Uterus (tissue), 4 donors: ENCODE data around the gene HDAC4. TPM values are rescaled to one million over a fixed set of nuclear protein-coding genes. Genes with fewer than 3 reads are reported as not detected.
A peak's percentile ranks its signal among the peaks of the same experiment; 100 is the strongest.

Experiments used
- DNase-seq, 2 donors: peaks; one replicate each; pipeline ENCODE4 v3.0.0-alpha.2; 2019 to 2020
- H3K27ac ChIP-seq, 2 donors: fragments of 200-600 bp; sonication (generic); 1 replicate in 1 of 2; 2 replicates in 1 of 2; pipeline ENCODE4 v1.5.1; 2016 to 2018
- H3K27me3 ChIP-seq, 2 donors: fragments of 200-600 bp; sonication (generic); one replicate each; pipeline ENCODE4 v1.5.1; 2018 to 2019; ENCODE audit warnings: control low read depth in 1 of 2
- H3K36me3 ChIP-seq, 2 donors: fragments of 200-600 bp; sonication (generic); one replicate each; pipeline ENCODE4 v1.5.1; 2019; ENCODE audit warnings: control low read depth in 1 of 2
- H3K4me1 ChIP-seq, 2 donors: fragments of 200-600 bp; sonication (generic); one replicate each; pipeline ENCODE4 v1.5.1; 2018 to 2019; ENCODE audit warnings: control low read depth in 1 of 2
- H3K4me3 ChIP-seq, 2 donors: fragments of 200-600 bp; sonication (generic); 1 replicate in 1 of 2; 2 replicates in 1 of 2; pipeline ENCODE4 v1.5.1; 2018 to 2019; ENCODE audit warnings: mild to moderate bottlenecking in 1 of 2
- H3K9me3 ChIP-seq, 2 donors: fragments of 200-600 bp; sonication (generic); one replicate each; pipeline ENCODE4 v1.5.1; 2019; ENCODE audit warnings: control low read depth in 1 of 2
- POLR2A ChIP-seq, 2 donors: fragments of 450-650 bp; IDR thresholded peaks; one replicate each; pipeline ENCODE4 v1.6.1; 2016; ENCODE audit warnings: antibody characterized with exemption in 2 of 2, mild to moderate bottlenecking in 1 of 2, moderate library complexity in 1 of 2
- intact Hi-C: fragments of 100-400 bp; cut with DNase I; formaldehyde crosslinking; loops from one replicate; pipeline ENCODE4 v1.15.1; 2023; ENCODE audit warnings: low total_unique reads
- total RNA-seq, 4 donors: library from RNA; depleted of rRNA in 3 of 4; stranded (reverse); fragments of >200 nt in 3 of 4; gene quantifications; one replicate each; pipeline versions ENCODE4 v1.1.0 to v1.2.4, GENCODE V29; 2014 to 2023
- TF ChIP-seq, protein P1 (sequence below), 4 experiments: fragments of 200-600 bp in 2 of 4; fragments of 450-650 bp in 2 of 4; sonication (generic) in 2 of 4; IDR thresholded peaks; one replicate each; pipeline ENCODE4 v1.5.1; 2016 to 2019; ENCODE audit warnings: antibody characterized with exemption in 4 of 4, mild to moderate bottlenecking in 2 of 4, moderate library complexity in 1 of 4
- donor health status: DM: yes; HTN: yes; CAD: no.

HDAC4 gene
- total RNA-seq, 4 donors from 2014 or later: 42.1 to 91.5 (median 73.4) TPM

DNA sequence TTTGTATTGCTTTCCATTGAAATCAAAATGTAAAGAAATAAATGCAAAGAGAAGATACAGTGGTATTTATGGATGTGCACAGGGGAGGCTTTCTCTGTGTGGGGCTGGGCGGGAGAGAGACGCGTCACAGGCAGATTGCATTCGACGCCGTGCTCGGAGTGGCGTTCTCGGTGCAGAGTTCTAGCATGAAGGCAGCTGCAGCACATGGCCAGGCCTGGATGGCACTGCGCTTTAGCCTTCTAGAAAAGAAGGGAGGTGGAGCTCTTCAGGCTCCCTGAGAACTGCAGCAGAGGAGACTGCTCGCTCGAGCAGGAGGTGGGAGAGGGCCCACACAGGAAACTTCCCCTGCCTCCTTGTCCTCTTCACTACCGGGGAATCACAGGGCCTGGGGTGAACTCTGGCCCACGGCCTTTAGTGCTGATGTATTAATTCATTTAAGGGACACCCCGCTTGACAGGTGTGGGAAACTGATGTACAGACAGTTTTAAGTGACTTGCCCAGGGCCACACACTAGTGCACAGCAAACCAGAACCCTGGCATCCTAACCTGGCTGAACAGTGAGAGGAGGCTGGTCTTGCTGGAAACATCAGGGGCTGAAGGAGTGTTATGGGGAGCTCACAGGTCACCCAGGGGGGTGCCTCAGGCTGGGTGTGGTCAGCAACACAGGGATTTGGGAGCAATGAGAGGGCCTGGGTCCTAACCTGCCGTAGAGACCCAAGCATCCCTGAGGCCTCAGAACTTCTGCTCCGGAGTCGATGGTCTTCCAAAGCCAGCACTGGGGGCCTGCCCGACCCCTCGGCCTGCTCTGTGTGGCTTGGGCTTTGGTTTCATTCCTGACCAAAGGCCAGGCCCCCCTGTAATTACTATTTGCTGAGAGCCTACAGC, 199.9 kb downstream of the HDAC4 start:
- no peak for TF ChIP-seq POLR2A (IDR thresholded peaks at IDR 0.05)
- TF ChIP-seq, protein P1, sequence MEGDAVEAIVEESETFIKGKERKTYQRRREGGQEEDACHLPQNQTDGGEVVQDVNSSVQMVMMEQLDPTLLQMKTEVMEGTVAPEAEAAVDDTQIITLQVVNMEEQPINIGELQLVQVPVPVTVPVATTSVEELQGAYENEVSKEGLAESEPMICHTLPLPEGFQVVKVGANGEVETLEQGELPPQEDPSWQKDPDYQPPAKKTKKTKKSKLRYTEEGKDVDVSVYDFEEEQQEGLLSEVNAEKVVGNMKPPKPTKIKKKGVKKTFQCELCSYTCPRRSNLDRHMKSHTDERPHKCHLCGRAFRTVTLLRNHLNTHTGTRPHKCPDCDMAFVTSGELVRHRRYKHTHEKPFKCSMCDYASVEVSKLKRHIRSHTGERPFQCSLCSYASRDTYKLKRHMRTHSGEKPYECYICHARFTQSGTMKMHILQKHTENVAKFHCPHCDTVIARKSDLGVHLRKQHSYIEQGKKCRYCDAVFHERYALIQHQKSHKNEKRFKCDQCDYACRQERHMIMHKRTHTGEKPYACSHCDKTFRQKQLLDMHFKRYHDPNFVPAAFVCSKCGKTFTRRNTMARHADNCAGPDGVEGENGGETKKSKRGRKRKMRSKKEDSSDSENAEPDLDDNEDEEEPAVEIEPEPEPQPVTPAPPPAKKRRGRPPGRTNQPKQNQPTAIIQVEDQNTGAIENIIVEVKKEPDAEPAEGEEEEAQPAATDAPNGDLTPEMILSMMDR (IDR thresholded peaks at IDR 0.05): no peak
- no peaks in the 10 kb centered on the region for H3K9me3 ChIP-seq
- H3K4me1 ChIP-seq: no peaks in the 10 kb centered on the region
- no peaks in the 10 kb centered on the region for H3K27me3 ChIP-seq
- no peaks in the 10 kb centered on the region for H3K36me3 ChIP-seq
- H3K4me3 ChIP-seq: no peak overlapping the region
- peak overlapping the region; percentile 36 to 68 for H3K27ac ChIP-seq
- intact Hi-C loops: no loop called here
- DNase-seq: no peak

DNA sequence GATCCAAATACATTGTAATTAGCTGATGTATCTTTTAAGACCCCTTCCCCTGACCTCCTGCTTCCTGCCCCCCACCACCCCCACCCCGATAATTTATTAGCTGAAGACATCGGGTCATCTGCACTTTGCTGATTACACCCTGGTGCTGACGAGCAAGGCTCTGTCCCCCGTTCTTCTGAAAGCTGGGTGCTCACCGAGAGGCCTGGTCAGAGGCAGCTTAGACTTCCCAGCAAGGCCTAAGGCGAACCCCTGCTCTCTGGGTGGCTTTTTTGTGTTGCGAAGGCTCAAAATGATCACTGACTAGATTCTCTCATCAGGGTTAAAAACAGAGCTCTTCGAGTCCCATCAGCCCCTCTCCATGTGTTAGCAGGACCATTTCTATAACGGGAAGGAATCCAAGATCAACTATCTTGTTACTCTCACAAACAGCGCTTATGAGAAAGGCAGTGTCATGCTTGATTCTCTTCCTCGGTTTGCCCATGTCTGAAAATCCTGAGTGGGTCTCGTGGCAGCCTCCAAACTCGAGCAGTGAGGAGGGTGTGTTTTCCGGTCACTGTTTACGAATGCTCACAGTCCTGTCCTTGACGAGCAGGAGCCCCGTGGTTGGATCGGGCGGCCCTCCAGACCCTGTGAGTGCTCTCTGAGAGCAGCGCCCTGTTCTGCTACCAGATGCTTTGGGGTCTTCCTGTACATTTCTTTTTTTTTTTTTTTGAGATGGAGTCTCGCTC, 201.6 kb downstream of the HDAC4 start:
- no peaks in the 10 kb centered on the region for H3K4me1 ChIP-seq
- no peak overlapping the region for H3K4me3 ChIP-seq
- no peak overlapping the region for H3K27ac ChIP-seq
- intact Hi-C loops: no loop called here
- TF ChIP-seq, protein P1 (IDR thresholded peaks at IDR 0.05): no peak
- TF ChIP-seq POLR2A (IDR thresholded peaks at IDR 0.05): no peak
- DNase-seq: no peak
- H3K36me3 ChIP-seq: no peaks in the 10 kb centered on the region
- no peaks in the 10 kb centered on the region for H3K9me3 ChIP-seq
- H3K27me3 ChIP-seq: no peaks in the 10 kb centered on the region

DNA sequence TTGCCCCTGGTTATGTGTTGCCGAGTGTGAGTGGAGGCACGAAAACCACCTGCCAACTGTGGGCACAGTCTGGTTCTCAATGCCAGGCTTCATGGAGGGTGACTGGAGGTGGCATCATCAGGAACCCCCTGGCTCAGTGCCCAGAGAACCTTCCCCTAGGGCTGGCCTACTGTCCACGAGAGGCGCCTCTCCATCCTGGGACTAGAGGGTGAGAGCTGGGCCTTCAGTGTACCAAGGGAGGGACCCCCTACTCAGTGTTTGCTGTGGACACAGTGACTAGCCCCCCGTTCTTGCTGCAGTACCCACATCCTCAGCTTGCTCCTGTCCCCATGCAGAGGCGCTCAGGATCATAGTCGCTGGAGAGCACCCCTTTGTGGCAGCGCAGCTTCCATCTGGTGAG, 202.6 kb downstream of the HDAC4 start:
- Histone ChIP-seq H3K27me3 (no peaks in the 10 kb centered on the region), H3K27ac (no peak overlapping the region), H3K9me3 (no peaks in the 10 kb centered on the region), H3K4me1 (no peaks in the 10 kb centered on the region), H3K36me3 (no peaks in the 10 kb centered on the region), H3K4me3 (no peak overlapping the region)
- no peak for TF ChIP-seq POLR2A (IDR thresholded peaks at IDR 0.05)
- TF ChIP-seq, protein P1 (IDR thresholded peaks at IDR 0.05): no peak
- peak in 1 of 2 donors; percentile 19 for DNase-seq
- intact Hi-C loops: no loop called here

DNA sequence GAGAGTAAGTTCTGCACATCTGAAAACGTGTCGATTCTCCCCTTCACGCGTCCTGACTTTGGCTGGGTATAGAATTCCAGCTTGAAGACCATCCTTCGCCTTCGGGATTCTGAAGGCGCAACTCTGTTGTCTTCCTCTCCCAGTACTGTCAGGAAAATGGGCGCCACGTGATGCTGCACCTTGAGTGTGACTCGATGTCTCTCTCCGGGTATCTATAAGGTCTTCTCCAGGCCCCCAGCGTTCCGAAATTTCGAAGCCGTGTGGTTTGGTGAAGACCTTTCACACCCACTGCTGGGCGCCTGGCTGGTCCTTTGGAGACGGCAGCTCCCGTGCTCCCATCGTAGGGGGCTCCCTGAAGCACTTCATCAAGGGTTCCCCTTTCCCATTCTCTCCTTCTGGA, 203.7 kb downstream of the HDAC4 start:
- no peak overlapping the region for H3K27ac ChIP-seq
- DNase-seq: peak; percentile 10 to 12
- H3K9me3 ChIP-seq: no peaks in the 10 kb centered on the region
- H3K4me3 ChIP-seq: no peak overlapping the region
- H3K4me1 ChIP-seq: no peaks in the 10 kb centered on the region
- no peak for TF ChIP-seq POLR2A (IDR thresholded peaks at IDR 0.05)
- TF ChIP-seq, protein P1 (IDR thresholded peaks at IDR 0.05): no peak
- no peaks in the 10 kb centered on the region for H3K36me3 ChIP-seq
- intact Hi-C loops: no loop called here
- H3K27me3 ChIP-seq: no peaks in the 10 kb centered on the region

DNA sequence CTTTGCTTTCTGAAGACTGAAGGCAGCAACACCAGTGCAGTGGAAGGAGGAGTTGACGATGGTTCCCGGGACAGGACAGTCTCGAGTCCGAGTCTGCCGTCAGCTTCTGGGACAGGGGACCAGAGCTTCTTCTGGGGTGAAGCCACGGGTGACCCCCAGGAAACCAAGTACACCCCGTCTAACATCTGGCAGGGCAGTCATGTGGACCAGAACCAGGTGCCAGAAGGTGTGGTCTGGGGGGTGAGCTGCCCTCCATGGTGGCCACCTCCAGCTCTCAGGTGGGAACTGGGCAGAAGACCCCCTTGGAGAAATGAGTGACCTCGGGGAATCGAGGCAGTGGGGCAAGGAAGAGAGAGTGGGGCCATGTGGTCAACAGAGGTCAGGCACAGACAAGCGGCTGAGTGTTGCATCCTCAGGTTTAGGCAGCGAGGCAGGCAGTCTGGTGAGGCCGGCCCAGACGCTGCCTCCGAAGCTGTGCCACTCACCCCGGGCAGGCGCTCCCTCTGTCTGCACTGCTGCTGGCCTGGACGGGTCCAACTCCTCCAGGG, 204.3 kb downstream of the HDAC4 start:
- H3K36me3 ChIP-seq: no peaks in the 10 kb centered on the region
- H3K27me3 ChIP-seq: no peaks in the 10 kb centered on the region
- no peaks in the 10 kb centered on the region for H3K4me1 ChIP-seq
- no peak overlapping the region for H3K4me3 ChIP-seq
- H3K27ac ChIP-seq: no peak overlapping the region
- intact Hi-C loops: no loop called here
- no peak for TF ChIP-seq POLR2A (IDR thresholded peaks at IDR 0.05)
- TF ChIP-seq, protein P1 (IDR thresholded peaks at IDR 0.05): no peak
- no peaks in the 10 kb centered on the region for H3K9me3 ChIP-seq
- peak; percentile 9 to 10 for DNase-seq
